GM19463 (cell line): ENCODE results near the gene POLA1.
A peak's percentile ranks its signal among the peaks of the same experiment; 100 is the strongest.
"Not testable (repeated sequence)": the region's sequence is repeated elsewhere in the genome, so short reads cannot be mapped to it uniquely, and the experiment has no call there.

Experiments
- ATAC-seq: cut with Tn5 transposase; IDR thresholded peaks from one replicate; pipeline ENCODE4 v1.9.1; 2021; ENCODE audit warnings: mild to moderate bottlenecking, moderate library complexity; ENCODE audit not compliant: unreplicated experiment

POLA1 gene

GRCh38 chrX:24693453-24694202 lies at the start of gene POLA1:
POLA1 (plus strand) TSS chrX:24693918; CDS start chrX:24693962, 44 bp downstream.
- peak; percentile 97 for ATAC-seq

- ATAC-seq = no peak
Observed at GRCh38 chrX:24646006-24646405, 47.7 kb upstream of the POLA1 start.

- peak; percentile 9 for ATAC-seq
Observed at GRCh38 chrX:24646745-24647182, 47.0 kb upstream of the POLA1 start.

GRCh38 chrX:24647257-24648058 lies 46.3 kb upstream of the POLA1 start, which contains the start of gene PCYT1B:
PCYT1B (minus strand) TSS chrX:24647347; CDS start chrX:24647105, 242 bp downstream.
- peak; percentile 89 for ATAC-seq

GRCh38 chrX:24648495-24648894 lies 45.2 kb upstream of the POLA1 start:
- no peak for ATAC-seq

GRCh38 chrX:24651783-24652182 lies 41.9 kb upstream of the POLA1 start:
- ATAC-seq = no peak

GRCh38 chrX:24655679-24656078 lies 38.0 kb upstream of the POLA1 start:
- not testable (repeated sequence) for ATAC-seq

- no peak for ATAC-seq
Observed at GRCh38 chrX:24657671-24658386, 35.9 kb upstream of the POLA1 start.

- ATAC-seq = no peak
Observed at GRCh38 chrX:24658421-24658820, 35.3 kb upstream of the POLA1 start.

GRCh38 chrX:24659106-24659505 lies 34.6 kb upstream of the POLA1 start:
- ATAC-seq = no peak

- ATAC-seq = no peak
Observed at GRCh38 chrX:24659646-24660045, 34.1 kb upstream of the POLA1 start.

- ATAC-seq = no peak
Observed at GRCh38 chrX:24661292-24661691, 32.4 kb upstream of the POLA1 start.

GRCh38 chrX:24662352-24662751 lies 31.4 kb upstream of the POLA1 start:
- no peak for ATAC-seq

GRCh38 chrX:24668111-24668510 lies 25.6 kb upstream of the POLA1 start:
- no peak for ATAC-seq

- no peak for ATAC-seq
Observed at GRCh38 chrX:24672701-24673190, 21.0 kb upstream of the POLA1 start.

GRCh38 chrX:24673424-24673823 lies 20.3 kb upstream of the POLA1 start:
- no peak for ATAC-seq

- ATAC-seq = no peak
Observed at GRCh38 chrX:24676403-24677024, 17.2 kb upstream of the POLA1 start.

- ATAC-seq = no peak
Observed at GRCh38 chrX:24682739-24683432, 10.8 kb upstream of the POLA1 start.

- no peak for ATAC-seq
Observed at GRCh38 chrX:24684048-24684447, 9.7 kb upstream of the POLA1 start.

GRCh38 chrX:24692305-24692704 lies 1.4 kb upstream of the POLA1 start:
- no peak for ATAC-seq
